GM21390 (cell line): ENCODE results near the gene IGFBP7.
A peak's percentile ranks its signal among the peaks of the same experiment; 100 is the strongest.

Experiments used
- ATAC-seq: cut with Tn5 transposase; IDR thresholded peaks from one replicate; pipeline ENCODE4 v1.9.1; 2021; ENCODE audit not compliant: unreplicated experiment

IGFBP7 gene

GRCh38 chr4:57131849-57132742, 21.9 kb upstream of the IGFBP7 start:
- no peak for ATAC-seq

- no peak for ATAC-seq
These were observed 19.3 kb upstream of the IGFBP7 start for GRCh38 chr4:57129477-57129876.

GRCh38 chr4:57127361-57127760, 17.2 kb upstream of the IGFBP7 start:
- ATAC-seq = no peak

GRCh38 chr4:57125996-57126395, 15.8 kb upstream of the IGFBP7 start:
- no peak for ATAC-seq

GRCh38 chr4:57124145-57124544, 14.0 kb upstream of the IGFBP7 start:
- no peak for ATAC-seq

GRCh38 chr4:57122959-57123358, 12.8 kb upstream of the IGFBP7 start:
- ATAC-seq = no peak

- no peak for ATAC-seq
These were observed 9.0 kb upstream of the IGFBP7 start for GRCh38 chr4:57119054-57119651.

- ATAC-seq = no peak
These were observed 7.3 kb upstream of the IGFBP7 start for GRCh38 chr4:57117491-57117890.

GRCh38 chr4:57116245-57116644, 6.1 kb upstream of the IGFBP7 start:
- no peak for ATAC-seq

- ATAC-seq = no peak
These were observed 4.8 kb upstream of the IGFBP7 start for GRCh38 chr4:57114973-57115372.

GRCh38 chr4:57113870-57114269, 3.7 kb upstream of the IGFBP7 start:
- ATAC-seq = no peak

GRCh38 chr4:57110640-57111511, 691 bp upstream of the IGFBP7 start:
- peak; percentile 30 for ATAC-seq

GRCh38 chr4:57109411-57109846, 756 bp downstream of the IGFBP7 start:
- no peak for ATAC-seq

GRCh38 chr4:57106181-57106580, 4.0 kb downstream of the IGFBP7 start:
- no peak for ATAC-seq

- ATAC-seq = no peak
These were observed 5.3 kb downstream of the IGFBP7 start for GRCh38 chr4:57104706-57105560.

- no peak for ATAC-seq
These were observed 7.1 kb downstream of the IGFBP7 start for GRCh38 chr4:57103051-57103450.

GRCh38 chr4:57102050-57102624, 8.0 kb downstream of the IGFBP7 start:
- no peak for ATAC-seq

- no peak for ATAC-seq
These were observed 9.1 kb downstream of the IGFBP7 start for GRCh38 chr4:57100979-57101651.

GRCh38 chr4:57099363-57099762, 10.8 kb downstream of the IGFBP7 start:
- ATAC-seq = no peak

GRCh38 chr4:57098941-57099340, 11.2 kb downstream of the IGFBP7 start:
- ATAC-seq = no peak
